Esophagus muscularis mucosa (tissue), 3 donors: ENCODE measurements around the gene FLNC.

Experiments used
- CTCF ChIP-seq, 3 experiments: fragments of 200-600 bp in 2 of 3; fragments of 450-650 bp in 1 of 3; sonication (generic) in 2 of 3; IDR thresholded peaks; one replicate each; pipeline ENCODE4 v1.5.1; 2017 to 2019; ENCODE audit warnings: antibody characterized with exemption in 3 of 3, mild to moderate bottlenecking in 2 of 3, moderate library complexity in 1 of 3
- POLR2A ChIP-seq: fragments of 450-650 bp; IDR thresholded peaks from one replicate; pipeline ENCODE4 v1.6.1; 2017; ENCODE audit warnings: antibody characterized with exemption, moderate library complexity, mild to moderate bottlenecking, low read depth

GRCh38 chr7:128827248-128827958 is 2.8 kb upstream of the FLNC start:
- TF ChIP-seq CTCF (IDR thresholded peaks at IDR 0.05), result no peak
- TF ChIP-seq POLR2A, result peak; percentile 34
